Endothelial cell of umbilical vein (primary cell): ENCODE data around the gene HMGN1. TPM values are rescaled to one million over a fixed set of nuclear protein-coding genes. Genes with fewer than 3 reads are reported as not detected.

Source experiments
- BruUV-seq: library from RNA; stranded (reverse); fragments of 400-500 nt; replicated peaks from 2 replicates; lab custom pipeline; 2021; lab: Mats Ljungman, UMichigan
- CTCF ChIA-PET: fragments of 300-600, 350-600 bp; sonication (Branson Sonifier 250); formaldehyde crosslinking; loops from one replicate; lab custom pipeline; 2021; ENCODE audit warnings: antibody characterized with exemption, inconsistent platforms; lab: Charles Lee
- POLR2A ChIA-PET: fragments of 300-600, 350-600 bp; sonication (Branson Sonifier 250); formaldehyde crosslinking; loops from one replicate; lab custom pipeline; 2021; ENCODE audit warnings: antibody characterized with exemption, inconsistent platforms; lab: Charles Lee
- DNase-seq: peaks from one replicate; pipeline ENCODE4 v3.0.0-alpha.2; 2011; ENCODE audit warnings: low read depth, low spot score
- FAIRE-seq: peaks from 2 replicates; lab custom pipeline; 2011; peaks lifted over from hg19 to GRCh38; lab: Jason Lieb, UNC
- H2AFZ ChIP-seq: 2 replicates; pipeline ENCODE4 v1.6.0; 2012; ENCODE audit warnings: low read depth, low read length, control low read depth, inconsistent platforms
- H3K27ac ChIP-seq: 2 replicates; pipeline ENCODE4 v1.5.1; 2011; ENCODE audit warnings: low read depth, mild to moderate bottlenecking, control low read depth, low read length, moderate library complexity; ENCODE audit not compliant: insufficient read depth
- H3K27me3 ChIP-seq, 2 experiments: 2 replicates each; pipeline versions ENCODE4 v1.6.0 to v1.6.1; 2011; ENCODE audit warnings: low read length in 2 of 2, mixed read lengths in 1 of 2; ENCODE audit not compliant: control insufficient read depth in 2 of 2, insufficient read depth in 2 of 2
- H3K36me3 ChIP-seq, 2 experiments: 2 replicates in 1 of 2; 3 replicates in 1 of 2; pipeline ENCODE4 v1.5.1; 2011; ENCODE audit warnings: low read length in 2 of 2, mild to moderate bottlenecking in 1 of 2, moderate library complexity in 1 of 2; ENCODE audit not compliant: control insufficient read depth in 2 of 2, insufficient read depth in 2 of 2; ENCODE audit errors: extremely low read depth in 1 of 2
- H3K4me1 ChIP-seq: 3 replicates; pipeline ENCODE4 v1.5.1; 2011; ENCODE audit warnings: mild to moderate bottlenecking, low read length; ENCODE audit not compliant: control insufficient read depth, insufficient read depth; ENCODE audit errors: extremely low read depth
- H3K4me2 ChIP-seq: 2 replicates; pipeline ENCODE4 v1.6.1; 2011; ENCODE audit warnings: low read length, control low read depth, mixed read lengths; ENCODE audit not compliant: insufficient read depth
- H3K4me3 ChIP-seq, 3 experiments: fragments of 200-600 bp in 1 of 3; sonication (generic), shearing (Covaris generic) in 1 of 3; replicated peaks in 1 of 3; 2 replicates each; pipeline ENCODE4 v1.5.1; 2011 to 2016; ENCODE audit warnings: control low read depth in 3 of 3, low read length in 3 of 3, mild to moderate bottlenecking in 2 of 3, inconsistent platforms in 1 of 3, low read depth in 1 of 3, moderate library complexity in 1 of 3; ENCODE audit not compliant: insufficient read depth in 1 of 3
- H3K79me2 ChIP-seq: 2 replicates; pipeline ENCODE4 v1.6.0; 2012; ENCODE audit warnings: low read length, inconsistent platforms; ENCODE audit not compliant: control insufficient read depth, insufficient read depth
- H3K9ac ChIP-seq: replicated peaks from 2 replicates; pipeline ENCODE3; 2011; ENCODE audit warnings: low read length, control low read depth; ENCODE audit not compliant: insufficient read depth; ENCODE audit errors: extremely low read depth
- H3K9me1 ChIP-seq: replicated peaks from 3 replicates; pipeline ENCODE4 v1.6.0; 2011; ENCODE audit warnings: mild to moderate bottlenecking, low read length; ENCODE audit not compliant: control insufficient read depth, insufficient read depth; ENCODE audit errors: extremely low read depth
- H3K9me3 ChIP-seq: replicated peaks from 2 replicates; pipeline ENCODE4 v1.5.1; 2012; ENCODE audit warnings: low read length, inconsistent platforms; ENCODE audit not compliant: control insufficient read depth, insufficient read depth
- H4K20me1 ChIP-seq: replicated peaks from 2 replicates; pipeline ENCODE3; 2011; ENCODE audit warnings: mild to moderate bottlenecking, low read length; ENCODE audit not compliant: control insufficient read depth, insufficient read depth; ENCODE audit errors: extremely low read depth
- CTCF ChIP-seq, 2 donors: IDR thresholded peaks; 1 replicate in 1 of 2; 2 replicates in 1 of 2; pipeline ENCODE4 v1.5.1; 2011; ENCODE audit warnings: low read length in 2 of 2, mild to moderate bottlenecking in 2 of 2, moderate library complexity in 2 of 2, control low read depth in 1 of 2, inconsistent platforms in 1 of 2, low read depth in 1 of 2; ENCODE audit not compliant: insufficient read depth in 1 of 2; ENCODE audit errors: extremely low read depth in 1 of 2
- EZH2 ChIP-seq: IDR thresholded peaks from 2 replicates; pipeline ENCODE4 v1.6.1; 2012; ENCODE audit warnings: borderline replicate concordance, low read depth, mild to moderate bottlenecking, moderate library complexity, low read length, inconsistent platforms; ENCODE audit not compliant: severe bottlenecking
- FOS ChIP-seq: IDR thresholded peaks from 2 replicates; pipeline ENCODE4 v1.6.1; 2011; ENCODE audit warnings: mild to moderate bottlenecking, low read length, moderate library complexity, borderline replicate concordance; ENCODE audit not compliant: insufficient read depth
- GATA2 ChIP-seq: IDR thresholded peaks from 2 replicates; pipeline ENCODE4 v1.7.0; 2011; ENCODE audit warnings: low read depth, mild to moderate bottlenecking, moderate library complexity, mixed read lengths, low read length; ENCODE audit not compliant: insufficient read length, insufficient read depth
- JUN ChIP-seq: IDR thresholded peaks from 2 replicates; pipeline ENCODE4 v1.6.1; 2011; ENCODE audit warnings: borderline replicate concordance, low read depth; ENCODE audit not compliant: insufficient read length, insufficient read depth
- MYC ChIP-seq: IDR thresholded peaks from one replicate; pipeline ENCODE4 v1.6.1; 2011; ENCODE audit warnings: mild to moderate bottlenecking, low read depth, low read length
- POLR2A ChIP-seq: IDR thresholded peaks from 2 replicates; pipeline ENCODE4 v1.6.1; 2012; ENCODE audit warnings: low read depth, mild to moderate bottlenecking, control low read depth, low read length
- POLR2AphosphoS5 ChIP-seq: IDR thresholded peaks from 2 replicates; pipeline ENCODE4 v1.6.1; 2012; ENCODE audit warnings: low read depth, mild to moderate bottlenecking, control low read depth, low read length, moderate library complexity; ENCODE audit not compliant: insufficient read depth
- dilution Hi-C: fragments of 300-500 bp; cut with MboI; formaldehyde crosslinking; loops from one replicate; pipeline ENCODE4 v1.15.0; 2019; ENCODE audit warnings: low sequenced_read_pairs; ENCODE audit not compliant: extremely low pct_ligation_motif_present
- intact Hi-C: fragments of 100-400 bp; cut with micrococcal nuclease; formaldehyde crosslinking; loops from one replicate; pipeline ENCODE4 v1.10.0; 2022
- polyA plus RNA-seq, 4 experiments: library from polyadenylated mRNA; depleted of rRNA in 3 of 4; stranded (reverse) in 3 of 4; unstranded in 1 of 4; fragments of >200 nt; gene quantifications; 2 replicates each; pipeline versions ENCODE4 v1.2.1 to v1.2.3, GENCODE V29; 2011 to 2012; ENCODE audit warnings: missing spikeins in 1 of 4
- total RNA-seq: library from RNA; stranded (reverse); gene quantifications from 2 replicates; pipeline ENCODE4 v1.2.3, GENCODE V29; 2021
- TF ChIP-seq, protein P1 (sequence below): IDR thresholded peaks from 2 replicates; pipeline ENCODE4 v1.6.1; 2011; ENCODE audit not compliant: insufficient read depth, insufficient read length

Gene HMGN1
- total and polyA plus RNA-seq, 2 donors (not counting 3 experiments of a cell fraction or from before 2014, with no cell fraction given): 162 to 360 TPM

GRCh38 chr21:39336457-39337008 lies 12.4 kb downstream of the HMGN1 start:
- H3K27ac ChIP-seq: no peak overlapping the region
- peaks cover 0 to 2% of the 10 kb centered on the region in 2 experiments for H3K27me3 ChIP-seq
- TF ChIP-seq, protein P1, sequence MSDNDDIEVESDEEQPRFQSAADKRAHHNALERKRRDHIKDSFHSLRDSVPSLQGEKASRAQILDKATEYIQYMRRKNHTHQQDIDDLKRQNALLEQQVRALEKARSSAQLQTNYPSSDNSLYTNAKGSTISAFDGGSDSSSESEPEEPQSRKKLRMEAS: no peak
- no peak for TF ChIP-seq POLR2A
- no peak for TF ChIP-seq EZH2
- no peak for TF ChIP-seq POLR2AphosphoS5
- TF ChIP-seq MYC: no peak
- no peak for TF ChIP-seq GATA2
- TF ChIP-seq CTCF (IDR thresholded peaks at IDR 0.05; ENCODE audit: extremely low read depth in 1 of 2, insufficient read depth in 1 of 2, low read depth in 1 of 2, low read length in 2 of 2): no peak
- no peak for TF ChIP-seq FOS
- TF ChIP-seq JUN: no peak
- no peaks in the 10 kb centered on the region for H3K4me1 ChIP-seq
- H3K9ac ChIP-seq: no peak overlapping the region
- H3K9me1 ChIP-seq: no peaks in the 10 kb centered on the region
- no peak for FAIRE-seq
- intact Hi-C loops (no loop called here), dilution Hi-C loops (no loop called here)
- no TSS peak for BruUV-seq
- H3K79me2 ChIP-seq: no peaks in the 10 kb centered on the region
- ChIA-PET POLR2A (no interaction called here), CTCF (interaction anchor here (2.0 kb wide), 1 partner anchor 51 kb away, joined by 5 read pairs; no protein-coding TSS in a partner anchor)
- H4K20me1 ChIP-seq: no peaks in the 10 kb centered on the region
- H3K36me3 ChIP-seq: peaks cover 0 to 3% of the 10 kb centered on the region in 2 experiments
- H3K9me3 ChIP-seq: no peaks in the 10 kb centered on the region
- H3K4me3 ChIP-seq: no peak overlapping the region
- no peak overlapping the region for H2AFZ ChIP-seq
- DNase-seq: no peak
- H3K4me2 ChIP-seq: no peak overlapping the region
